NCI-H146 (cell line): ENCODE data around the gene COL2A1.

Experiments used
- DNase-seq: peaks from one replicate; lab custom pipeline; 2025; lab: John Stamatoyannopoulos, UW

The COL2A1 gene

GRCh38 chr12:48004053-48004941, at the start of gene COL2A1:
TSS of gene COL2A1 (minus strand) at chr12:48004476. CDS start at chr12:48004321, 155 bp downstream.
- peak; percentile 99 for DNase-seq

- no peak for DNase-seq
Observed at GRCh38 chr12:48053883-48054282, 49.6 kb upstream of the COL2A1 start.

GRCh38 chr12:48053122-48053521, 48.8 kb upstream of the COL2A1 start:
- no peak for DNase-seq

GRCh38 chr12:48051681-48052080, 47.4 kb upstream of the COL2A1 start:
- no peak for DNase-seq

GRCh38 chr12:48050174-48050573, 45.9 kb upstream of the COL2A1 start:
- no peak for DNase-seq

GRCh38 chr12:48045965-48046518, 41.8 kb upstream of the COL2A1 start:
- no peak for DNase-seq

GRCh38 chr12:48045061-48045846, 41.0 kb upstream of the COL2A1 start:
- no peak for DNase-seq

GRCh38 chr12:48044396-48044795, 40.1 kb upstream of the COL2A1 start:
- DNase-seq: no peak

GRCh38 chr12:48043771-48044170, 39.5 kb upstream of the COL2A1 start:
- no peak for DNase-seq

- no peak for DNase-seq
Observed at GRCh38 chr12:48041591-48042423, 37.5 kb upstream of the COL2A1 start.

GRCh38 chr12:48040354-48040753, 36.1 kb upstream of the COL2A1 start:
- no peak for DNase-seq

- no peak for DNase-seq
Observed at GRCh38 chr12:48039151-48039550, 34.9 kb upstream of the COL2A1 start.

GRCh38 chr12:48038085-48038484, 33.8 kb upstream of the COL2A1 start:
- no peak for DNase-seq

- no peak for DNase-seq
Observed at GRCh38 chr12:48037267-48037915, 33.1 kb upstream of the COL2A1 start.

- DNase-seq: no peak
Observed at GRCh38 chr12:48036818-48037217, 32.5 kb upstream of the COL2A1 start.

GRCh38 chr12:48034835-48035805, 30.8 kb upstream of the COL2A1 start:
- DNase-seq: no peak

- no peak for DNase-seq
Observed at GRCh38 chr12:48033451-48033850, 29.2 kb upstream of the COL2A1 start.

- no peak for DNase-seq
Observed at GRCh38 chr12:48032597-48032996, 28.3 kb upstream of the COL2A1 start.

- DNase-seq: peak; percentile 51
Observed at GRCh38 chr12:48031135-48031960, 27.1 kb upstream of the COL2A1 start.
